Stimulated activated CD4-positive, alpha-beta T cell treated with anti-CD3 and anti-CD28 coated beads, Interleukin-1b, Interleukin-23, amount 100 ng/mL, for 48 hours (primary cell): ENCODE measurements around the gene UFD1.
"Not testable (repeated sequence)": the region's sequence is repeated elsewhere in the genome, so short reads cannot be mapped to it uniquely, and the experiment has no call there.

Source experiments
- DNase-seq: peaks from one replicate; pipeline ENCODE4 v3.0.0-alpha.2; 2020

Gene UFD1

DNA sequence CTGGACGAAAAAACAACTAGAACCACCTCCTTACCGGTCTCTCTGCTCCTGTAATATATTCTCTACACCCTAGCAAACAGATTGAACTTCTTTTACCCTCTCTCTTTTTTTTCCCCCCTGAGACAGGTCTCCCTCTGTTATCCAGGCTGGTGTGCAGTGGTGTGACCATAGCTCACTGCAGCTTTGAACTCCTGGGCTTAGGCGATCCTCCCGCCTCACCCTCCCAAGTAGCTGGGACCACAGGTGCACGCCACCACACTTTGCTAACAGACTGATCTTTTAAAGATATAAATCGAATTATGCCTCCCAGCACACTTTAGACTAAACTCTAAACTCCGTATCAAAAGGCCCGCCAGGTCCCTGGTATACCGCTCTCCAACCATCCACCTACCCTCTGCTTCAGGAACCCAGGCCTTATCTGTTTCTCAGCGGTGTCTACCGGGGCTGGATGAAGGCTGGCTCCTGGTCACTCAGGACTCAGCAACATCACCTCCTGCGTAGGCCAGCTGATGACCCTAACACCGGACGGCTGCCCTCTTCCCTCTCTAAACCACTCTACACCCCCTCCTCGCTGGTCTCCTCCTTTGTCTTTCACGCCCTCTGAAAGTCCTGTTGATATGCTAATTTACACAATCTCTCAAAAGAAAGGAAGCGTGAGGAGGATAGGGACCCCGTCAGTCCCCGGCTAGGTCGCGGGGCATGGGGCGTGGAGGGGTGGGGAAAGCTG, 32.2 kb downstream of the UFD1 start:
- DNase-seq = no peak

DNA sequence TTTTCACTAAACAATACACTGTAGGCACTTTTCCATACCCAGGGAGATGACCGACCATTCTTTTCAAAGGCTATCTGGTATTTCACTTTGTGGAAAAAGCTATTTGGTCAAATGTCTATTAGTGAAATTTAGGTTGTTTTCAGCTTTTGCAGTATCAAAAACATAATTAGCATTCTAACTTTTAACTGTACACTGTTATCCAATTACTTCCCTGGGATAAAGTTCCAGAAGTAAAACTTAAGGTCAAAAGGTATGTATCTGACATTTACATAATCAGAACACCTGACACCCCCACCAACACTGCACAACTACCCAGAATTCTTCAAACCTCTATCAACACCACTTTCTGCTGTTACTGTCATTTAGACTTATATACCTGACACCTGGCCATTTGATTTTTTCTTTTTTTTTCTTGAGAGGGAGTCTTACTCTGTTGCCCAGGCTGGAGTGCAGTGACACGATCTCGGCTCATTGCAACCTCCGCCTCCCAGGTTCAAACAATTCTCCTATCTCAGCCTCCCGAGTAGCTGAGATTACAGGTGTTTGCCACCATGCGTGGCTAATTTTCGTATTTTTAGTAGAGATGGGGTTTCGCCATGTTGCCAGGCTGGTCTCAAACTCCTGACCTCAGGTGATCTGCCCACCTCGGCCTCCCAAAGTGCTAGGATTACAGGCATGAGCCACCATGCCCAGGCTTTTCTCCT, 33.6 kb downstream of the UFD1 start:
- DNase-seq = not testable (repeated sequence)

DNA sequence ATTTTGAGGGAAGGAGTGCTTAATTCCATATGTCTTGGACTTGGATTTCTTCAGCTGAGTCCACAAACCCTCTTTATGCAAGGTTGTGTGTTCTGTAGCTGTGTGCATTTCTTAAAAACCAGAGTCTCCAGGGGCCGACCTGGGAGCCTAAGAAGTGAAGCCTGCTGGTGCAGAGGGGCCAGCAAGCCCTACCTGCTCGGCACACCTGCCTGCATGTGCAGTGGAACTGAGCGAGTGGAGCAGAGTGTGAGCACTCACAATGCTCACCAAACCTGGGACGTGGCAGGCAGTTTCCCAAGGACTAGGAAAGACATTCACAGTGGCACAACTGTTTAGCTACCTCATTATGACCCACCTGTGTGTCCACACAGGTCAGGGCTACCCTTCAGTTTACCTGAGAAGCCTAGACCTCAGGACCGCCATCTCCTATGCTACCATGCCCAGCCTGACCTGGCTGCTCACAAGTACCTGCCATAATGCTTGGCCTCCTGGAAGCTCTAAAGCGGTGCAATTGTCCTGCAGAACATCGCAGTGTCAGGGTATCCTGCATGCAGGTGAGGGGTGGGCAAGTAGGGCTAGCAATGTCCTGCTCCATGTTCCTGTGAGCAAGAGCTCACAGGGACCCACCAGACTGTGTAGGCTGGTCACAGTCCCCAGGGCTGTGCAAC, 35.3 kb downstream of the UFD1 start:
- no peak for DNase-seq

DNA sequence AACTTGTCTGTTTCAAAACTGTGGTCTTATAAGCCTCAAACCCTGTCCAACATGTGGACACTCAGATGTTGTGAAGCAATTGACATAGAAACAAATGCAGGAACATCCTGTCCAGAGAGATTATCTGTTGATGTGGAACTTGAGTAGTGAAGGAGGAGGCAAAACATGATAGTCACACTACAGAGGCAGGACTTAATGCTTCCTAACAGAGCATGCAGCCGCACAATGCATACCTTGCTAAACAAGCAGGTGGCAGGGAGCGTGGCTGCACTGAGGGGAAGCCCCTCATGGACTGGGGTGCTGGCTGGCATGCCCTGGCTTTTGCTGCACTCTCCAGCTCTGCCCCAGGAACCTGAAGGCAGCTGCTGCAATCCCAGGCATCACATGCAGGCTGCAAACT, 36.8 kb downstream of the UFD1 start:
- DNase-seq = no peak

DNA sequence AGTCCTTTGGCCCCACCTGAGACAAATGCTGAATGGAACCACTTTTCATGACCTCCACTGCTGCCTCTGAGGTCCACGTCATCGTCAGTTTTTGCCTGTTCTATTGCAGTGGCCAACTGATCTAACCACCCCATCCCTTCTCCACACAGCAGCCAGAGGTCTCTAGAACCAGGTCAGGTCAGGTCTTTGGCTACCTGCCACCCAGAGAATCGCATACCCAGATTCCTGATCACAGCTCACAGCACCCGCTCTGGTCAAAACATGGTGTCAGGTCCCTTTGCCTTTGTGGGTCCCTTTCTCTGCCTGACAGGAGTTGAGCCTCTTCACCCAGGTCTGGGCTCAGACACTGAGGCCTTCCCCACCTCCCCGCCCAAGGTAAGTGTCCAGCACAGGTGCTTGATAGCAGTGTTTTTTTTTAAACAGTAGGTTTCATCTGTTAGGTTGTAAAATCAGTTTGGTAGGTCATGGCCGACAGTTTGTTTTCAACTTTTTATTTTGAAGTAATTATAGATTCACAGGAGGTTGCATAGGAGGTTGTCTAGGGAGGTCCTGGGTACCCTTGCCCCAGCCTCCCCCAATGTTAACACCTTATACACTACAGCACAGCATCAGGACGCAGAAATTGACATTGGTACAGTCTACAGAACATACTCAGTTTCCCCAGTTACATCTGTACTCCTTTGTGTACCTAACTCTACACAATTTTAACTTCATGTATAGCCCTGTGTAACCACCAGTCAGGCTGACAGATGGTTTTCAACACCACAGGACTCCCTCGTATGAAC, 38.4 kb downstream of the UFD1 start:
- no peak for DNase-seq

DNA sequence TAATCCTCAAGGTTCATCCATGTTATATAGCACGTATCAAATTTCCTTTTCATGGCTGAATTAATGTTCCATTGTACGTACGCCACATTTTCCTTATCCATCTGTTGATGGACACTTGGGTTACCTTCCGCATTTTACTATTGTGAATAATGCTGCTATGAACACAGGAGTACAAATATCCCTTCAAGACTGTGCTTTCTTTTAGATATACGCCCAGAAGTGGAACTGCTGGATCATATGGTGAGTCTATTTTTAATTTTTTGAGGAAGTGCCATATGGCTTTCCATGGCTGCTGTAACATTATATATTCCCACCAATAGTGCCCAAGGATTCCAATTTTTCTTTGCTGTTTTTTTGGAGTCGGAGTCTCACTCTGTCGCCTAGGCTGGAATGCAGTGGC, 40.7 kb downstream of the UFD1 start:
- no peak for DNase-seq

DNA sequence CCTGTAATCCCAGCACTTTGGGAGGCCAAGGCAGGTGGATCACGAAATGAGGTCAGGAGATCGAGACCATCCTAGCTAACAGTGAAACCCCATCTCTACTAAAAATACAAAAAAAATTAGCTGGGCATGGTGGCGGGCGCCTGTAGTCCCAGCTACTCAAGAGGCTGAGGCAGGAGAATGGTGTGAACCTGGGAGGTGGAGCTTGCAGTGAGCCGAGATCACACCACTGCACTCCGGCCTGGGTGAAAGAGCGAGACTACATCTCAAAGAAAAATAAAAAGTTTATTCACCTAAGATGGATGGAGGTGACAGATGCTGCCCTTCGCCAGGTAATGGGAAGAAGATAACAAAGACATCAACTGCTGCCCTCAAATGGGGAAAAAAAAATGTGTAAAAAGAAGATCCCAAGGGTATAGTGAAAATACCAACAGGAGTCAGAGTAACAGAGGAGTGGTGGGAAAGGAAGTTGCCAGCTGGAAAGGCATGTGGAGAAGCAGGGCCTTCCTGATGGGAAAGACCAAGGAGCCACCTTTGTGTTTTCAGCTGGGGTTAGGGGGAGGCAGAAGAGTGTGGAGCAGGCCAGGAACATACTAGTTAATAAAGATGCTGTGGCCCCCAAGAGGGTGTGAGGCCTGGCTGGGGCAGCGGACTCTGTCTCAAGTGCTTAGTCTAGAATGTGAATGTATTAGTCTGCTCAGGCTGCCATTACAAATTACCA, 42.4 kb downstream of the UFD1 start:
- not testable (repeated sequence) for DNase-seq

DNA sequence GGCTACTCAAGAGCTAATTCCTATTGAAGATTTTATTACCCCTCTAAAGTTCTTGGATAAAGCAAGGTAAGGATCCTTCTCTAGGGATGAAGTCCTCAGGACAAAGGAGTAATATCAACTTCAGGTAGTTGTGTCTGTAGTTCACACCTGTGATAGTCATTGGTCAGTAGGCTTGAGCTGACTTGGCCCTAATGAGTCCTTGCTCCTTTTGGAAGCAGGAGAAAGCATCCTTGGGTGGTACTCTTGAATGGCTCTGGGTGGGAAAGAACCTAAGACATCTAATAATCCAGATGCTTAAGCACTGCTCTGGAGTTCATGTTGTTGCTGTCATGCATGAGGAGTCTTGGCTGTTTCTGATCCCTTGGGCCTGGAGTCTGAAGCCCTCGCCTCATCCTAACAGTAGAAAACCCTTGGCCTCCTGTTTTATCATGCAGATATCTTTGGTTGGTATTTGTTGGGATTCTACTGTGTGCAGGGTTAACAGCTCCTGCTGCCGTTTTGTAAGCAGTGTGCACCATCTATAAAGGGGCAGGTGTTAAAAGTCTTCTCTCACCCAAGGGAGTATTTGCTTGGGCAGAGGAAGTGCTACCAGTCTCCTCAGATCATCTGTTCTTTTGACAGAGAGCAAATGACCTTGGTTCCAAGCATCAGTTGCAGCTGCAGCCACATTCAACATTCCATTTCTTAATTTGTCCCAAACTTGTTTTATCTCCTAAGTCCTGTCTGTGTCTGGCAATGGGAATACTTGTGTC, 44.0 kb downstream of the UFD1 start:
- no peak for DNase-seq

DNA sequence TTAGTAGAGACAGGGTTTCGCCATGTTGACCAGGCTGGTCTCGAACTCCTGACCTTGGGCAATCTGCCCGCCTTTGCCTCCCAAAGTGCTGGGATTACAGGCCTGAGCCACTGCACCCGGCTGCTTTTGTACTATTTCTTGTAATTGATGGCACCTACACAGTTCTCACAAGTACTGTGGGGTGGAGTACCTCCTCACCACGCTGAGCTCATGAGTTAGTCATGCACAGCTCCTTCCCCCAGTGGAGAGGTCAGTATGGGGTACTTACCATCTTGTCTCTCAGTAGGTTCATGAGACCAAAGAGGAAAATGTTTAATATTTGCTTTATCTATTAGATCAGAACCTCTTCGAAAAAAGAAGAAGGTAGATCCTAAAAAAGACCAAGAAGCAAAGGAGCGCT, 44.6 kb downstream of the UFD1 start:
- DNase-seq = no peak

DNA sequence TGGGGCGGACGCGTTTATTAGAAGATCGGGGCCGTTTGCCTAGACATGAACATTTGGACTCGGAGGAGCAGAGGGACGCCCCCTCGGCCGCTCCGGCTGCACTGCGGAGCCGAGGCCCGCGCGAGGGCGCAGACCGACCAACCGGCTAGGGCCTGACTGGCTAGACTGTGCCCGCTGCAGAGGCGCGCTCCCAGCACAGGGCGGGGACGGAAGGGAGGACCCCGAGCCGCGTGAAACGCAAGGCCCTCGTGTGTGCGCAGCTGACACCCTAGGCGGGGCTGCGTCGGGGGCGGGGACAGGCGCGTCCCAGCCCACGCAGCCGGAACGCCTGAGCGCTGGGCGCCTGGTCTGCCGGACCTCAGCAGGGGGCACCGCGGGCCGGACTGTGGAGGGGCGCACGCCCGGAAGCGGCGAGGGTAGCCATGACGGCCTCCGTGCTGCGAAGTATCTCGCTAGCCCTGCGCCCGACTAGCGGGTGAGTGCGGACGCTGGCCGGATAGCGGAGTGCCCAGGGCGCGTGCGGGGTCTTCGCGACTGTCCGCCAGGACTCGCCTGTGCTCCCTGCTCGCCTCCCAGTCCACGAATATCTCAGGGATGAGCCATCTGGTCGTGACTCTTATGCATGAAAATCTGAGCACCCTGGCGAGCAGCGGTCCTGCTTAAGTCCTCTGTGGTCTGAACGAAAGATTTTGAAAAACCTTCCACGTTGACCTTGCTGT, 46.7 kb downstream of the UFD1 start, which contains the start of gene MRPL40:
Gene MRPL40, plus strand, starts transcription at position 413 of the 719 bp plus-strand sequence. Its CDS starts 10 bp downstream, at position 423.
- DNase-seq = peak; percentile 92

DNA sequence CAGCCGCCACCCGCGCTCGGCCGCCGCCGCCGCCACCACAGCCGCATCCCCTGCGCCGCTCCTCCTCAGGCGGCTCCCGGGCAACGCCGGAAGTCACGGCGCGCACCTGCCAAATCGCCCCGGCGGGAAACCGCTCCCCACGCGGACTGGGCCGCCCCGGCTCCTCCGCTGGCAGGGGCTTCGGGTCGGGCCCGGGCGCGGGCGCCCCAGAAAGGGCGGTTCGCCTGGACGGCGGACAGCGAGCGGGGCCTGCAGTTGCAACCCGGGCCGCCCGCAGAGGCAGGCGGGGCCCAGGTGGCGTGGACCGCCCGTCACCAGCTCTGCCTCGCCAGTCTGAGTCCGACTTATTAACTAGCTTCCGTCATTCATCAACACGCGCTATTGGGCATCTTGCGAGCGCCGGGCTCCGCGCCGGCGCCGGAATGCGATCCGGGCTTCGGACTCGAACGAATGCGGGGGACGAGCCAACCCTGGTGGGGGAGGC, 47.3 kb downstream of the UFD1 start, which contains the start of gene HIRA:
Gene HIRA, minus strand, starts transcription at position 85 of the 484 bp plus-strand sequence. CDS start 257 bp downstream, outside the sequence.
- peak; percentile 86 for DNase-seq

DNA sequence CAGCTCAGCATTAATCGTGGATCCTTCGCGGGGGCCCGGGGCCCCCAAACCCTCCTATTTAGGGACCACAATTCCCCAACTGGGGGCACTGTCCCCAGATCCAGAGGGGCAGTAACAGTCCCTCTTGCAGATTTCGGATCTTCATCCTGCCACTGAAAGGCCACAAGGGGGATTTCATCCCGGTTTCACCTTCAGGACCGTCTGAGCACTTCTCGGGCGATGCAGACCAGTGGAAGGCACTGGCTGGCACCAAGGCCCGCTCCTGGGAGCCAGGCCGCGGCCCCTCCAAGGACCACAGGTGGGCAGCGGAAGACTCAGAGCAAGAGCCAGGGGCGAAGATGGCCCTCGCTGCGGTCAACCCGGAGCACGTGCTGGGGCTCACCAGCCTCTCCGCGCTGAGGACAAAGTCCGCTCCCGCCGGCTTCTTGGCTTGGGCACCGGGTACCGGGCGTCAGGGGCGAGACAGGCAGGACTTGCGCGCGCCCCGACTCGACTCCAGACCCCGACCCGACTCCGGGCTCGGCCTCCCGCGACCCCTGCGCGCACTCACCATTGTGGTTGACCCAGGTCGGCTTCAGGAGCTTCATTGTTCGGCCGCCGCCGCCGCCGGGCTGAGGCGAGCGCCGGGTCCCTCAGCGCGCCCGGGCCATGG, 48.0 kb downstream of the UFD1 start:
- DNase-seq = no peak

DNA sequence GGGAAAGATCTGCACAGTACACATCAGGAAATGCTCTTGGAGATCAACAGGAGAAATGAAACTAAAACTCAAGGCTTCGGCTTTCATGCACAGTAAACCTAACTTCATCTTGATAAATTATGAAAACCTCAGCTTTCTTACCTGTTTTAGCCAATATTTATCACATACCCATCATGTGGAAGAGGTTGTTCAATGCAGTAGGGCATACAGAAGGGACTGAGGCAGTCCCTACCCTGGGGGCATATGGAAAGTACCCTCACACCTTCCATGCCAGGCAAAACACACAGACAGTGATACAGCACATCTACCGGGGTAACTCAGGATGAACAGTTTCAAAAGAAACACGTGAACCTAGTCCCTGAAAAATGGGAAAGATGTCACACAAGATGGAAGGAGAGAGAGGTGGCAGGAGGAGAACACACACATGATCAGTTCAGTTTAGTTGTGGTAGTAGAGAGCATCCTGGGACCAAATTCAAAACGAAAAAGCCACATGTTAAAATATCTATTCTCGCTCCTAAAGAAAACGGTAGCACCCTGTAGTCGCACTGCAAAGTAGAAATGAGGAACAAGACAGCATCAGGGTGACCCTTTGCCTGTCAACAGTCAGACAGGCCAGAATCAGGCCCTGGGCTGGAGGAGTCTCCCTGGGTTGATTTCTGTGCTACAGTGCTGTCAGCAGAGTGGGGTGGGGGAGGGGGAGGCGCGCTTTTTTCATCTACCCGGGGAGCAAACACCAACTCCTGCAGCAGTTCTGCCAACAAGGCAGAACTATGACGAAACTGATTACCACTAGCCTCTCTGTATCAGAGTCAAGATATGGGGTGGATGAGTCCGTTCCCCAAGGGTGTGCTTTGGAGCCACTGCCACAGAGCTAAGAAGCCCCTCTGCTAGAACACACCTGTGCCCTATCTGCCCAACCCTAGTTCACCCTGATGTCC, 48.8 kb downstream of the UFD1 start:
- DNase-seq = peak; percentile 43

DNA sequence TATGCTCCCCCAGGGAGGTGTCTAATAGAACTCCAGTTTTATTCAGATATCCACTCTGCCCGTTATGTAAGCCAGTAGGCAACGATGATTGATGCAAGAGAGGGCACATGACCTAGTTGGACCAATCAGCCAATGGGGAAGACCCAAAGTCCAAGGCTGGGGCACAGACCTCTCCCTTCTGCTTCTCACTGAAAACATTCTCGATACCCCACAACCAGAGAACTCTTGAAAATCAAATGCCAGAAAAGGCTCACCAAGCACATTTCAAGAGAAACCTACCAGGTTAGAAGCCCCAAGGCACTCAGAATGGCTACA, 54.9 kb downstream of the UFD1 start:
- DNase-seq = no peak

DNA sequence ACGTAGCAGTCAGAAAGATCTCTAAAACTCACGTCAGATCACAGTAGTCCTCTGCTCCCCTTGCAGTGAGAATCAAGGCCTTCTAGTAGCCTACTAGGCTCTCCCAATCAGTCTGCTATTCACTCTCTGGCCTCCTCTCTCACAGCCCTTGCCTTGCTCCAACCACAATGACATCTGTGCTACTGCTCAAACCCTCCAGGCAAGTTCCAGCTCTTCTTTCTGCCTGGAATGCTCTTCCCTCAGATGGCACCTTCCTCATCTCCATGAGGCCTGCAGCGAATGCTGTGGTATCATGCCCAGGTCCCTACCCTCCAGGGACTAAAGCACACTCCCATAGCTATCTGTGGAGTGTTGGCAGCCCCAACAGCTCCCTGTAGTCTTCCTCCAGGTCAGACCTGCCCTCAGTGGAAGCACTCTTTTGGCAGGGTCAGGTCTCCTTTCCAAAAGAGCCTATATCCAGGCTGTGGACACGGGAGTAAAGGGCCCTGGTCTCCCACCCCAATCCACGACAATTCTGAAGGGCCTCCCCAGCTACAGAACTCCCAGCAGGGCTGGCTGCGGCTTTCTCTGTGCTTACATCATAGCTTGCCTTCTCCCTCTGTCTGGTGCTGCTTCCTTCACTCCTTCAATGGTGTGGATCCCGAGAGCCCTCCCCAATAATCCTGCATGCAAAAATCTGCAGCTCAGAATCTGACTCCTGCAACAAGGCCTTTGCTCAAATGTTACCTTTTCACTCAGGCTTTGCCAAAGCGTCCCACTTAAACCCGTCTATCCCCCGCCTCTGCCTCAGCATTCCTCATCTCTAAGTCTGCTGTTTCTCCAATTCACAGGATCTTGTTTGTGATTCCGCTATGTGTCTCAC, 56.3 kb downstream of the UFD1 start:
- no peak for DNase-seq

DNA sequence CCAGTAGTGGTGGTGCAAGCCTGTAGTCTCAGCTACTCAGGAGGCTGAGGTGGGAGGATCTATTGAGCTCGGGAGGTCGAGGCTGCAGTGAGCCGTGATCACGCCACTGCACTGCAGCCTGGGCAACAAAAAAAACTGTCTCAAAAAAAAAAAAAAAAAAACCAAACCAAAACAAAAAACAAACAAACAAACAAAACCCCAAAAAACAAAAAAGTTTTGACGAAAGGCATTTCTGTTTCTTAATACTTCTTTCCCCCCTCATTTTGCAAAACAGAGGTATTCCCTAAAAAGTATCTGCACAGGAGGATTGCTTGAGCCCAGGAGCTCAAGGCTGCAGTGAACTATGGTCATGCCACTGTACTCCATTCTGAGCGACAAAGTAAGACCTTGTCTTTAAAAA, 58.7 kb downstream of the UFD1 start:
- DNase-seq = no peak

DNA sequence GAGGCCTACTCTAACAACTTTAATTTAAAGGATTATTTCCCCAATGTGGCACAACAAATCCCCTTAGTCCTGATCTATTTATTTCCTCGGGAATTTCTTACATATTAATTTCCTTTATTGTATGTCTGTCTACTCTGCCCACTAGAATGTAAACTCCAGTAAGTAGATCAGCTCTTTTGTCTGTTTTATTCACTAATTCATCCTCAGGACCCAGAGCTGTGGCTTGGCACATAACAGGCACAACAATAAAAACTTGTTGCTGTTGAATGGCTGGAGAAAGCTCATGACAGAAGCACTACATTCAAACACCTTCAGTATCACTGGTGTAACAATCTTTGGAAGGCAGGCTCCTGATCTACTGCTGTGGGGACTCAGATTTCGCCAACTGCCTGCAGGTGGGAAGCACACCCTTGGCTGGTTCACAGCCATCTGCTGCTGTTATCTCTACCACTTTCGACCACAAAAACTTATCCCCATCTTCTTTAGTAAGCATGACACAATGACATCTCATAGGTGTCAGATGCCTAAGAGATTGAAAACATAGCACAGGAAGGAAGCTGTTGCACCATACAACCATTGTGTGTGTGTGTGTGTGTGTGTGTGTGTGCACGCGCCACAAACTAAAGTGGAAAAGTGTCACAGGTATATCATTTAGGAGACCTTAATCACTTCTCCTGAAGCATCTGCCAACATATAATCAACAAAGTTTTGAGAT, 59.4 kb downstream of the UFD1 start:
- peak; percentile 65 for DNase-seq
